NCI-H1417 (cell line): ENCODE measurements around the gene OR1L8.
"Not testable (repeated sequence)": the region's sequence is repeated elsewhere in the genome, so short reads cannot be mapped to it uniquely, and the experiment has no call there.

Experiments used
- DNase-seq, 3 experiments: peaks; one replicate each; lab custom pipeline; 2025; lab: John Stamatoyannopoulos, UW

OR1L8 gene

GRCh38 chr9:122583284-122583683 lies at the start of gene OR1L8:
TSS of gene OR1L8 (minus strand) at chr9:122583384. CDS start at chr9:122568477, 14,907 bp downstream.
- not testable (repeated sequence) for DNase-seq

- DNase-seq, result no peak
These were observed 36.8 kb upstream of the OR1L8 start for GRCh38 chr9:122619996-122620395.

- no peak for DNase-seq
These were observed 31.2 kb upstream of the OR1L8 start, which contains the start of gene OR1Q1 for GRCh38 chr9:122614362-122614761. TSS of gene OR1Q1 (plus strand) at chr9:122614738. CDS start at chr9:122614738, 0 bp downstream.

- no peak for DNase-seq
These were observed 26.6 kb upstream of the OR1L8 start for GRCh38 chr9:122609804-122610203.

GRCh38 chr9:122606587-122606986 lies 23.4 kb upstream of the OR1L8 start:
- DNase-seq, result no peak

GRCh38 chr9:122605691-122606090 lies 22.5 kb upstream of the OR1L8 start:
- DNase-seq, result no peak

- DNase-seq, result no peak
These were observed 2.8 kb downstream of the OR1L8 start for GRCh38 chr9:122580360-122580759.

GRCh38 chr9:122579874-122580273 lies 3.3 kb downstream of the OR1L8 start:
- no peak for DNase-seq

- DNase-seq, result no peak
These were observed 10.7 kb downstream of the OR1L8 start for GRCh38 chr9:122572456-122572855.

GRCh38 chr9:122567901-122568300 lies 15.3 kb downstream of the OR1L8 start:
- DNase-seq, result no peak

- no peak for DNase-seq
These were observed 20.9 kb downstream of the OR1L8 start for GRCh38 chr9:122562134-122562760.

- no peak for DNase-seq
These were observed 21.7 kb downstream of the OR1L8 start for GRCh38 chr9:122561446-122561845.

- DNase-seq, result no peak
These were observed 30.4 kb downstream of the OR1L8 start, which contains the start of gene OR1N2 for GRCh38 chr9:122552812-122553211. TSS of gene OR1N2 (plus strand) at chr9:122553112. CDS start at chr9:122553212, 100 bp downstream.

GRCh38 chr9:122551371-122551770 lies 31.8 kb downstream of the OR1L8 start:
- peak in 1 of 3 experiments; percentile 40 for DNase-seq

- DNase-seq, result no peak
These were observed 37.0 kb downstream of the OR1L8 start for GRCh38 chr9:122546196-122546595.

GRCh38 chr9:122538757-122539156 lies 44.4 kb downstream of the OR1L8 start:
- no peak for DNase-seq

GRCh38 chr9:122537066-122537465 lies 46.1 kb downstream of the OR1L8 start:
- DNase-seq, result not testable (repeated sequence)

- no peak for DNase-seq
These were observed 47.0 kb downstream of the OR1L8 start for GRCh38 chr9:122536134-122536533.

GRCh38 chr9:122531157-122531556 lies 52.0 kb downstream of the OR1L8 start:
- DNase-seq, result not testable (repeated sequence)

GRCh38 chr9:122527193-122527592 lies 56.0 kb downstream of the OR1L8 start, which contains the start of gene OR1N1:
TSS of gene OR1N1 (minus strand) at chr9:122527293. CDS start at chr9:122527293, 0 bp downstream.
- DNase-seq, result no peak

- DNase-seq, result no peak
These were observed 56.6 kb downstream of the OR1L8 start for GRCh38 chr9:122526602-122527001.

- DNase-seq, result no peak
These were observed 63.8 kb downstream of the OR1L8 start for GRCh38 chr9:122519376-122519775.

- DNase-seq, result no peak
These were observed 64.3 kb downstream of the OR1L8 start, which contains the start of gene OR1J4 for GRCh38 chr9:122518841-122519240. TSS of gene OR1J4 (plus strand) at chr9:122519141. CDS start at chr9:122519141, 0 bp downstream.

- no peak for DNase-seq
These were observed 65.0 kb downstream of the OR1L8 start for GRCh38 chr9:122518226-122518625.
